ENCODE data around the gene CKAP5. TPM values are rescaled to one million over a fixed set of nuclear protein-coding genes. Genes with fewer than 3 reads are reported as not detected.
A peak's percentile ranks its signal among the peaks of the same experiment; 100 is the strongest.
"Not testable (repeated sequence)": the region's sequence is repeated elsewhere in the genome, so short reads cannot be mapped to it uniquely, and the experiment has no call there.

Gene CKAP5
- total and polyA plus RNA-seq, 10 donors, result 6.5 to 55.4 (median 38.7) TPM

DNA sequence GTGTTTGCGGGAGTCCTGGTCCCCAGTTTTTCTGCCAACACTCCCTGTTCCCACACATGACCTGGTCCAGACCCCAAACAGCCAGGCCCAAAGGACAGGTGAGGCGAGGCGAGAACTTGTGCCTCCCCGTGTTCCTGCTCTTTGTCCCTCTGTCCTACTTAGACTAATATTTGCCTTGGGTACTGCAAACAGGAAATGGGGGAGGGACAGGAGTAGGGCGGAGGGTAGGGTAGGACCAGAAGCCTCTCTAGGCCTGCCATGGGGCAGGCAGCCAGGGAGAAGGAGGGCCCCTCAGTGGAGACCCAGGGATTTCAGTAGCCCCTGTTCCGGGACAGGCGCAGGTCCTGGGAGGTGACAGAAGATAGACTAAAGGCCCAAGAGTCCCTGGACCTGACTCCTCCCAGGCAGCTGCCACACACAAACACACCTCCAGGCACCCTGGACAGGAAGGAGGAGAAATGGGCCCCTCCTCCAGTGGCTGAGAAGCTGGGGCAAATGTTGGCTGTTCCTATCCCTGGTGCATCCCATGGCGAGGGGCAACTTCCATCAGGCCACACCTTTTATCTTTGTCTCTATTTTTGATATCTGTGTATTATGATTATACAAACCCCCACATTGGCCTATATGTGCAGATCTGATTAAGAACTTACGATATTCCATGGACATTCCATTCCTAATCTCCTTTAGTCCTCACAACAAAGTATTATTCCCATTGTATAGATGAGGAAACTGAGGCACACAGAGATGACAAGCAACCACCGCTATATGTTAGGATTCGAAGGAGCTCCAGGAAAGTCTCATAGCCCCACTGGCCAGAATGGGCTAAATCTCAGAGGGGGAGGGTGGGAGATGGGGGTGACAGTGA, 127.7 kb downstream of the CKAP5 start:
- H3K36me3 ChIP-seq, result no peaks in the 10 kb centered on the region
- WGBS, 5 donors, result 81 to 86% (median 84%) methylated on average over 11 of the region's 11 CpGs
- no peak for TF ChIP-seq POLR2A (IDR thresholded peaks at IDR 0.05)
- TF ChIP-seq POLR2AphosphoS5 (IDR thresholded peaks at IDR 0.05), result no peak
- TF ChIP-seq, protein P1, sequence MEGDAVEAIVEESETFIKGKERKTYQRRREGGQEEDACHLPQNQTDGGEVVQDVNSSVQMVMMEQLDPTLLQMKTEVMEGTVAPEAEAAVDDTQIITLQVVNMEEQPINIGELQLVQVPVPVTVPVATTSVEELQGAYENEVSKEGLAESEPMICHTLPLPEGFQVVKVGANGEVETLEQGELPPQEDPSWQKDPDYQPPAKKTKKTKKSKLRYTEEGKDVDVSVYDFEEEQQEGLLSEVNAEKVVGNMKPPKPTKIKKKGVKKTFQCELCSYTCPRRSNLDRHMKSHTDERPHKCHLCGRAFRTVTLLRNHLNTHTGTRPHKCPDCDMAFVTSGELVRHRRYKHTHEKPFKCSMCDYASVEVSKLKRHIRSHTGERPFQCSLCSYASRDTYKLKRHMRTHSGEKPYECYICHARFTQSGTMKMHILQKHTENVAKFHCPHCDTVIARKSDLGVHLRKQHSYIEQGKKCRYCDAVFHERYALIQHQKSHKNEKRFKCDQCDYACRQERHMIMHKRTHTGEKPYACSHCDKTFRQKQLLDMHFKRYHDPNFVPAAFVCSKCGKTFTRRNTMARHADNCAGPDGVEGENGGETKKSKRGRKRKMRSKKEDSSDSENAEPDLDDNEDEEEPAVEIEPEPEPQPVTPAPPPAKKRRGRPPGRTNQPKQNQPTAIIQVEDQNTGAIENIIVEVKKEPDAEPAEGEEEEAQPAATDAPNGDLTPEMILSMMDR (IDR thresholded peaks at IDR 0.05 in 8 of 11, conservative IDR thresholded peaks at IDR 0.05 in 3 of 11), result no peak
- H3K4me3 ChIP-seq, result no peak overlapping the region
- intact Hi-C loops (cut with DNase I; ENCODE audit: low total_unique reads), result no loop called here
- DNase-seq, result no peak
- H3K9me3 ChIP-seq, result no peaks in the 10 kb centered on the region
- no peaks in the 10 kb centered on the region for H3K27me3 ChIP-seq (replicated peaks in 1 of 7)
- H3K4me1 ChIP-seq, result peaks cover 0 to 6% (median 0%) of the 10 kb centered on the region in 6 donors
- peak overlapping the region in 1 of 8 donors; percentile 23 for H3K27ac ChIP-seq

DNA sequence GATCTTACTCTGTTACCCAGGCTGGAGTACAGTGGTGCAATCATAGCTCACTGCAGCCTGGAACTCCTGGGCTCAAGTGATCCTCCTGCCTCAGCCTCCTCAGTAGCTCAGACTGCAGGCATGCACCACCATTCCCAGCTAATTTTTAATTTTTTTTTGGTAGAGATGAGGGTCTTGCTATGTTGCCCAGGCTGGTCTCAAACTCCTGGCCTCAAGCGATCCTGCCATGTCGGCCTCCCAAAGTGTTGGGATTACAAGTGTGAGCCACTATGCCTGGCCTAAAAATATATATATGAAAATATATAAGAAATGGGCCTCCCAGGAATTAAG, 128.3 kb downstream of the CKAP5 start:
- intact Hi-C loops (cut with DNase I; ENCODE audit: low total_unique reads); H3K9me3 ChIP-seq; H3K36me3 ChIP-seq; H3K4me3 ChIP-seq; H3K4me1 ChIP-seq; H3K27me3 ChIP-seq (replicated peaks in 1 of 7); DNase-seq: not testable (repeated sequence)
- 93 to 97% (median 95%) methylated on average over 2 of the region's 2 CpGs for WGBS, 5 donors
- H3K27ac ChIP-seq, result peak overlapping the region in 1 of 8 donors; percentile 23

DNA sequence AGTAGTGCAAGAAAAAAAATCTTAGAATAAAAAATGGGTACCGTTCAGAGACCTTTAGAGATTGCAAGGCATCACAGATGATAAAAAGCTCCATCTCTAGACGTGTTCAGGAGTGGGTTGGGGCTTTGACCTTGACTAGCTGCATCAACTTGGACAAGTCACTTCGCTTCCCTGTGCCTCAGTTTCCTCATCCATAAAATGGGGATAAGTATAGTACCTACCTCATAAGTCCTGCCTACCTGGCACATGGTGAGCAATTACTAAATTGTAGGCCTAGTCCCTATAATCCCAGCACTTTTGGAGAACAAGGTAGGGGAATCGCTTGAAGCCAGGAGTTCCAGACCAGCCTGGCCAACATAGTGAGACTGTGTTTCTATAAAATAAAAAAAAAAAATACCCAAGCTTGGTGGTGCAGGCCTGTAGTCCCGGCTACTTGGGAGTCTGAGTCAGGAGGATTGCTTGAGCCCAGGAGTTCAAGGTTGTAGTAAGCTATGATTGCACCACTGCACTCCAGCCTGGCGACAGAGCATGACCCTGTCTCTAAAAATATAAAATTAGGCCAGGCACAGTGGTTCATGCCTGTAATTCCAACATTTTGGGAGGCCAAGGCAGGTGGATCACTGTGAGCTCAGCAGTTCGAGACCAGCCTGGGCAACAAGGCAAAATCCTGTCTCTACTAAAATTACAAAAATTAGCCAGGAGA, 133.1 kb downstream of the CKAP5 start:
- intact Hi-C loops (cut with DNase I; ENCODE audit: low total_unique reads), result no loop called here
- peaks cover 0 to 17% (median 0%) of the 10 kb centered on the region in 6 donors for H3K36me3 ChIP-seq
- no peaks in the 10 kb centered on the region for H3K27me3 ChIP-seq (replicated peaks in 1 of 7)
- no peak for DNase-seq
- peaks cover 0 to 2% (median 0%) of the 10 kb centered on the region in 6 donors for H3K4me1 ChIP-seq
- no peaks in the 10 kb centered on the region for H3K9me3 ChIP-seq
- TF ChIP-seq POLR2A (IDR thresholded peaks at IDR 0.05), result no peak
- TF ChIP-seq, protein P1 (IDR thresholded peaks at IDR 0.05 in 8 of 11, conservative IDR thresholded peaks at IDR 0.05 in 3 of 11), result no peak
- TF ChIP-seq POLR2AphosphoS5 (IDR thresholded peaks at IDR 0.05), result no peak
- WGBS, 5 donors, result 90 to 95% (median 92%) methylated on average over 7 of the region's 7 CpGs
- H3K4me3 ChIP-seq, result no peak overlapping the region
- no peak overlapping the region for H3K27ac ChIP-seq

DNA sequence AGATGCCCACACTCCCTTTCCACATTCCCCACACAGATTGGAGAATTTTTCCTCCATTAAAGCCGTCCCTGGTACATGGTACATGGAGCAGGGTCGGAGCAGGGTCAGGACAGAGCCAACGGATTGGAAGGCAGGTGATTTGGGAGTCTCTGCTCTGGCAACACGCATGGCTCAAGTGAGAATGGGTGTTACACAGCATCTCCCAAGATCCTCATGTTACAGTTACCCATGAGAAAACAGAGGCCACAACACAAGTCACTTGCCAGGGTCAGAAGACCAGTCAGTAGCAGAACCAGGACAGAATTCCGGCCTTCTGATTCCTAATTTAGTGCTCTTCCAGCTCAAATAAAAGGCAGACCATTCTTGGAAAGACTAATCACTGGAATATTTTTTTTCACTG, 134.8 kb downstream of the CKAP5 start:
- Histone ChIP-seq H3K27me3 (replicated peaks in 1 of 7) (no peaks in the 10 kb centered on the region), H3K36me3 (peaks cover 0 to 34% (median 13%) of the 10 kb centered on the region in 6 donors), H3K9me3 (no peaks in the 10 kb centered on the region), H3K4me1 (no peaks in the 10 kb centered on the region), H3K4me3 (no peak overlapping the region), H3K27ac (peak overlapping the region in 7 of 8 donors; percentile 36 to 70 (median 46))
- WGBS, 5 donors, result 66 to 92% (median 82%) methylated on average over 5 of the region's 5 CpGs
- TF ChIP-seq POLR2A (IDR thresholded peaks at IDR 0.05), result no peak
- TF ChIP-seq, protein P1 (IDR thresholded peaks at IDR 0.05 in 8 of 11, conservative IDR thresholded peaks at IDR 0.05 in 3 of 11), result no peak
- TF ChIP-seq POLR2AphosphoS5 (IDR thresholded peaks at IDR 0.05), result no peak
- DNase-seq, result no peak
- intact Hi-C loops (cut with DNase I; ENCODE audit: low total_unique reads), result no loop called here
